ENCODE results near the gene OBP2B.
"Not testable (repeated sequence)": the region's sequence is repeated elsewhere in the genome, so short reads cannot be mapped to it uniquely, and the experiment has no call there.

Gene OBP2B

GRCh38 chr9:133208880-133209300, at the start of gene OBP2B:
OBP2B (minus strand) TSS chr9:133209250; CDS start chr9:133209199, 51 bp downstream.
- not testable (repeated sequence) for DNase-seq

GRCh38 chr9:133258061-133259015, 49.3 kb upstream of the OBP2B start:
- DNase-seq = no peak

GRCh38 chr9:133257465-133257956, 48.5 kb upstream of the OBP2B start:
- DNase-seq = no peak

GRCh38 chr9:133256686-133257091, 47.6 kb upstream of the OBP2B start:
- no peak for DNase-seq

GRCh38 chr9:133256136-133256461, 47.0 kb upstream of the OBP2B start:
- no peak for DNase-seq

GRCh38 chr9:133255371-133256135, 46.5 kb upstream of the OBP2B start:
- no peak for DNase-seq

GRCh38 chr9:133254471-133254870, 45.4 kb upstream of the OBP2B start:
- DNase-seq = no peak

- DNase-seq = no peak
Observed at GRCh38 chr9:133253268-133253667, 44.2 kb upstream of the OBP2B start.

GRCh38 chr9:133252301-133253020, 43.4 kb upstream of the OBP2B start:
- no peak for DNase-seq

GRCh38 chr9:133251773-133252172, 42.7 kb upstream of the OBP2B start:
- no peak for DNase-seq

GRCh38 chr9:133251221-133251620, 42.2 kb upstream of the OBP2B start:
- not testable (repeated sequence) for DNase-seq

GRCh38 chr9:133250741-133251170, 41.7 kb upstream of the OBP2B start:
- DNase-seq = no peak

- DNase-seq = no peak
Observed at GRCh38 chr9:133249337-133249736, 40.3 kb upstream of the OBP2B start.

- no peak for DNase-seq
Observed at GRCh38 chr9:133248726-133249295, 39.8 kb upstream of the OBP2B start.

GRCh38 chr9:133247632-133248031, 38.6 kb upstream of the OBP2B start:
- no peak for DNase-seq

- no peak for DNase-seq
Observed at GRCh38 chr9:133246991-133247390, 37.9 kb upstream of the OBP2B start.

GRCh38 chr9:133246562-133246961, 37.5 kb upstream of the OBP2B start:
- DNase-seq = no peak

- no peak for DNase-seq
Observed at GRCh38 chr9:133242991-133243390, 33.9 kb upstream of the OBP2B start.

- DNase-seq = no peak
Observed at GRCh38 chr9:133242241-133242640, 33.2 kb upstream of the OBP2B start.

- no peak for DNase-seq
Observed at GRCh38 chr9:133239533-133240090, 30.6 kb upstream of the OBP2B start.

GRCh38 chr9:133238851-133239532, 29.9 kb upstream of the OBP2B start:
- DNase-seq = peak; percentile 52

Measured in activated CD4-positive, alpha-beta T cell treated with anti-CD3 and anti-CD28 coated beads, Interleukin-2, amount 50 U/mL, for 4 hours (primary cell).